NCI-H1105 (cell line): ENCODE measurements around the gene ABHD12.
"Not testable (repeated sequence)": the region's sequence is repeated elsewhere in the genome, so short reads cannot be mapped to it uniquely, and the experiment has no call there.

ENCODE experiments used
- DNase-seq: peaks from one replicate; lab custom pipeline; 2025; lab: John Stamatoyannopoulos, UW

Gene ABHD12

GRCh38 chr20:25321991-25322390 is 68.6 kb downstream of the ABHD12 start:
- DNase-seq, result no peak

DNA sequence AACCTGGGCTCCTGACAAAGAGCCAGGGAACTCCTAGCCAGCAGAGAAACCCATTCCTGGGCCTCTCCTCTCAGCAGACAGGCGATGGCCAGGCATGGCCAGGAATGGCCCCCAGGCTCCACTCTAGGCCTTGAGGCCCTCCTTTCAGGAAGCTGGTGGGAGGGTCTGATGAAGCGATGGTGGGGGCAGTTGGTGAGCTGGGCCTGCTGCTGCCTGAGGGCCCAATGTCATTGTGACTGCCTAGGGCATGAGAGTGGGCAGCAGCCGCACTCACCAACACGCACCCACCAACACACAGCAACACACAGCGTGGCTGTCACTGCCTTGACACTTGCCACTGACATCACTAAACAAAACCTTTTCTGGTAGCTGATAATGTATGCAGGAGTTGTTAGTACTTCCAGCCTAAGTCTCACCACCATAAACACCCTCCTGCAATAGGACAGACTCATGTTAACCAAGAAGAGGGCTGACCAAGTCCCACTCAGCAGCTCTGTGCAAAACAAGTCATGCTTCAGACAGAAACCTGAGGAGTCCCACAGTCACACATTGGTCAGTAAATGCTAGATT is 69.3 kb downstream of the ABHD12 start:
- DNase-seq, result no peak

- peak; percentile 47 for DNase-seq
Measured at GRCh38 chr20:25320035-25320800, 70.4 kb downstream of the ABHD12 start.

GRCh38 chr20:25319241-25320034 is 71.2 kb downstream of the ABHD12 start:
- DNase-seq, result peak; percentile 90

DNA sequence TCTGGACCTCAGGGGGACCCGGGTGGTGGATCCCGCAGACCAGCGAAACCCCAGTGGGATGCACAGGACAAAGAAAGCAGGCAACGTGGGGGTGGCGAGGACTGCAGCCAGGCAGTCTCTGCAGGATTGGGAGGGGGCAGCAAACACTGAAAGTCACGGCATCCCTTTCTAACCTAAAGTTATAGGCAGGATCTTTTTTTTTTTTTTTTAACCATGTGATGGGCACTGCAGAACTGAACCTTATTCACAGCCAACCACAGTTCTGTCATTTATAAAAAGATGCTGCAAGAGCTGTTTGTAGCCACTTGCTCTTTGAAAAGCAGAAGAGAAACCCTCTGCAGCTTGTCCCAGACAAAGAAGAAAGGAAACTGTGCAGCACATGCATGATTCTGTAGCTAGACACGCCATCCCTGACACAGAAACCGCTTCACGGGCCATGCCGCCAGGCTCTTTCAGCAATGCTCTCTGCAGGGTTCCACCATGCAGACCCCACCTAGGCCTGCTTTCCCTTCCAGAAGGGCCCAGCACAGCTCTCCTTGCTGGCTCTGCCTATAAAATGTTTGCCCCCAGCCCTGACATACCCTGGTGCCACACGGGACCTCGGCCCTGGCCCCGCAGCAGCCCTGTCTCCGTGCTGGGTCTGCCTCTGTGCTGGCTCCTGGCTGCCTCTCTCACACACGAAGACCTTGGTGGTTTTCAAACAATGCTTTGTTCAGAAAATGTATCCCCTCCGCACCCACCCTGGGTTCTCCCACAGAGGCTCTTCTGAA is 72.0 kb downstream of the ABHD12 start:
- no peak for DNase-seq

DNA sequence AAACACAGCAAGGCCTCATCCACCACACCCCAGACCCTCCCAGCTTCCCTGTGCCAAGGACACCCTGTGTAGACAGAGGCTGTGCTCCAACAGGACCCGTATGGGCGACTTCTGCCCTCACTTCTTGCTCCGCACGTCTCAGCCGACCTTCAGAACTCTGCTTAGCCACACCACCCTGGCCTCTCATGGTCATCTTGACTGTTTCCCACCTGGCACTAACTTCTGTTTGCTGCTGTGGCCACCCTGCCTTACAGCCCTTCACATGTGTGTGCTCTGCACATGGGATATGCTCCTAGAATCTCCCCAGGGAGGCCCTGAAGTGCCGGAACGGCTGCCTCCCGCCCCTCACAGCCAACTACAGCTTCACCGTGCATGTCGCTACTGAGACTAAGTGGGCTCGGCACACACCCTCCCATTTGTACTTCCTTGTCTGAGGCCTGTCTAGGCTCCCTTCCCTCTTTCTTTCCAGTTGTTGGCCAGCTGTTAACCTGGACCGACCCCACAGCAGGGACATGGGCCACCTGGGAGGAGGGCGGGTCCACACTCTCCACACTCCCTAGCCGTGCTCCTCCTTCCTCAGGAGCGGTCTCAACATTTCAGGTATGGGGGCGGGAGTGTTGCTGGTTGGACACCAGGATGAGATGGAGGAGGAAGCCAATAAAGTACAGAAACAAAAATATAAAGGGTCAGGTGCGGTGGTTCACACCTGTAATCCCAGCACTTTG is 73.1 kb downstream of the ABHD12 start:
- DNase-seq, result no peak

DNA sequence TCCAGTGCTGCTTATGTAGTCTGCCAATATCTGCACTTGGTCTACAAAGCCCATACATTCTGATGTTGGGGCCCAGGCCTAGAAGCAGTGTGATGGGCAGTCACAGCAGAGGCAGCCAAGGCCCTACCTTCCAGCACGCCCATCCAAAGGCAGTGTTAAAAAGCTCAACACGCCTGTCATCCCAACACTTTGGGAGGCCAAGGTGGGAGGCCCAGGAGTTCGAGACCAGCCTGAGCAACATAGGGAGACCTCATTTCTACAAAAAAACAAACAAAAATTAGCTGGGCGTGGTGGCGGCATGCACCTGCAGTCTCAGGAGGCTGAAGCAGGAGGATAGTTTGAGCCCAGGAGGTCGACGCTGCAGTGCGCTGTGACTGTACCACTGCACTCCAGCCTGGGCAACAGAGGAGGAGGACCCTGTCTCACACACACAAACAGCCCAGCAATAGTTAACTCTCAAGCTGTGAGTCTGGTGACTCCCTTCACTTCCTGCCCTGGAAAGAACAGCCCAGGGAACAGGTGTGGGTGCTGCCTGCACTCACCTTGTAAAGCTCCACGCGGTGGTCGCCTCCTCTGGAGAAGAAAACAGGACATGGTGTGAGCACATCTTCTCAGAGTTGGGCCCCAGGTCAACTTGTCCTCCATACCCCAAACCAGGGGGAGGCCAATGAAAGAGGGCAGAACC is 74.0 kb downstream of the ABHD12 start:
- DNase-seq, result no peak

DNA sequence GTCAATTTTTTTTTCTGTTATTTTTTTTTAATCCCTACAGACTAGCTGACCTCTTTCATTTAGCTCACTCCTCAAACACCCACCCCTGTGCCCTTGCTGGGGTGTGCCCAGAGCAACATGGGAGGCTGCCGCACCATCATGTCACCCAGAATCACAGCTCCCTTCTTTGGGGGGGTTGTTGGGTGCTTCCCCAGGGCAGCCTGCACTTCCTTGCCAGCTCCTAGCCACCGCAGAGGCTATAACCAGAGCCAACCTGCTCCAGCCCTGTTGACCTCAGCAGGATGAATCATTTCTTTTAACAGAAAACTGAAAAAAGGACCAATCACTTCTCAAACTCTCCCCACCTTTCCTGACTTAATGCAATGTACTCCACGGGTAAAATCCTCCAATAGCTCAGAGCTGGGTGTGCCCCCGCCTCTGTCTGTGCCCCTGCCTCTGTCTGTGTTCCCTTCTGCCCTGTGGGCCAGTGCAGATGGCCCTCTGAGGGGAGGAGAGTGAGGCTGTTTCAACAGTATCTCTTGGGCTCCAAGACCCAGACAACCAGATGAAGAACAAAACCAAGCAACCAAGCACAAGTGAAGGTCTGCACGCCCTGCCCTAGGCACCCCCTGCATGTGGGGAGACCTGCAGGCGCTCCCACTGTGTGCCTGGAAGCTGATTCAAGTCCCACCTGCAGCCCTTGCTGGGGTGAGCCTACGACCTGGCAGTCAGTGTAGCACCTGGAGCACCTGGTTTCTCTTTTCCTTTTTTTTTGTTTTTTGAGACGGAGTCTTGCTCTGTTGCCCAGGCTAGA is 75.0 kb downstream of the ABHD12 start:
- DNase-seq, result no peak

- no peak for DNase-seq
Measured at GRCh38 chr20:25314497-25315417, 75.9 kb downstream of the ABHD12 start.

- no peak for DNase-seq
Measured at GRCh38 chr20:25313593-25313992, 77.0 kb downstream of the ABHD12 start.

GRCh38 chr20:25312716-25313115 is 77.9 kb downstream of the ABHD12 start:
- DNase-seq, result not testable (repeated sequence)

GRCh38 chr20:25310921-25311728 is 79.5 kb downstream of the ABHD12 start:
- no peak for DNase-seq

DNA sequence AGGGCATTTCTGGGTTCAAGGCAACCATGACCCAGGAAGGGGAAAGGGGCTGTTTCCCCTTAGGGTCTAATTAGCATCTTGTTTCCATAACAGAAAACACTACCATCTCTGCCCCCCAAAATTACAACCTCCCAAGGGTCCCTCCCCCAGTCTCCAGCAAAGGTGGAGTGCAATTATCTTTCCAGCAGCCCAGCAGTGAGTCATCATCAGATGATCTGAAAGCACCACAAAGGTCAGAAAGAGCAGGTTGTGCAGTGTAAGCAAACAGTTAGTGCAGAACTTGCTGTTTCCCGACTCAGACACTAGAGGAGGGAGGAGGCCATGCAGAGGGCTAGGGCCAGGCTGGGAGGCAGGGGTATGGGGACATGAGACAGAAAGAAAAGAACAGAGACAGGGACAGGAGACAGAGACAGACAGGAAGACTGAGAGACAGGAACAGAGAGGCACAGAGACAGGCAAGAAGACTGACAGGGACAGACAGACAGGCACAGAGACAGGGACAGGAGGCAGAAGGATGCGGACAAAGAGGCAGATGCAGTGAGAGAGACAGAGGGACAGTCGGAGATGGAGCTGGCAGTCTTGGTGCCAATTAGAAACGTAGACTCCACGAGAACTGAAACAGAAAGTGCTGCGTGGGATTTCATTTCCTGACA is 80.2 kb downstream of the ABHD12 start:
- no peak for DNase-seq

DNA sequence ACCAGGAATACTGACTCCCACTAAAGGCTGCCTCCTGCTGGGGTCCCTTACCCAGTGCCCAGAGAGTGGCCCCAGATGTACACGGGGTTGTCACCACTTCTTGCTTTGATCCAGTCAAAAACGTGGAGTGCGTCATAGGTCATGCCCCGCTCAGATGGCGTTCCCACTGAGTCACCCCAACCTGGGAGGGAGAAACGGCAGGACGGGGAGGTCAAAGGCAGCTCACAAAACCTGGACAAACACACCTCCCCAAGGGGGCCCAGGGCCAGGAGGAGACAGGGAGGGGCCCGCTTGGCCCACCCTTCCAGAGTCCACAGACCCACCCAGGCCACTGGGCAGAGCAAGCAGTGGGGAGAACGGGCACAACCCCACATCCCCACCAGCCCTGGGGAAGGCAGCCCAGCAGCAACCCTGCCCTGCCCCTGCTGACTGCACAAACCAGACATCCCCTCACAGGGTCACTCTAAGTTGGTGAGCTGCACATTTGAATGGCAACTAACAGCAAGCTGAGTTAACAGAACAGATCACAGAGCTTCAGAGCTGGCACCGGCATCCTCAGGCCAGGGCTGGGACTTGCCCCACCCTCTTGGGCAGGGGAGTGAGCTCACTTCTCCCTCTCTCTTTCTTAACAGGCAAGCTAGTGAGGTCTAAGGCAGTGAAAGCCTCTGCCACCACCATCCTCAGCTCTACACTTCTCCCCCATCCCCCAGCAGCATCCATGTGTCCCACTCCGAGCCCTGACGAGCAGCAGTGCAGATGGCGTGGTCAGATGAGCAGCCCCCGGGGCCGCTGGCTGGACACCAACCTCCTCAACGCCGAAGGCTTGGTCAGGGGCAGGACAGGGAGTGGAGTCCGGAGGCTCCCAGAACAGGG is 81.0 kb downstream of the ABHD12 start:
- no peak for DNase-seq

DNA sequence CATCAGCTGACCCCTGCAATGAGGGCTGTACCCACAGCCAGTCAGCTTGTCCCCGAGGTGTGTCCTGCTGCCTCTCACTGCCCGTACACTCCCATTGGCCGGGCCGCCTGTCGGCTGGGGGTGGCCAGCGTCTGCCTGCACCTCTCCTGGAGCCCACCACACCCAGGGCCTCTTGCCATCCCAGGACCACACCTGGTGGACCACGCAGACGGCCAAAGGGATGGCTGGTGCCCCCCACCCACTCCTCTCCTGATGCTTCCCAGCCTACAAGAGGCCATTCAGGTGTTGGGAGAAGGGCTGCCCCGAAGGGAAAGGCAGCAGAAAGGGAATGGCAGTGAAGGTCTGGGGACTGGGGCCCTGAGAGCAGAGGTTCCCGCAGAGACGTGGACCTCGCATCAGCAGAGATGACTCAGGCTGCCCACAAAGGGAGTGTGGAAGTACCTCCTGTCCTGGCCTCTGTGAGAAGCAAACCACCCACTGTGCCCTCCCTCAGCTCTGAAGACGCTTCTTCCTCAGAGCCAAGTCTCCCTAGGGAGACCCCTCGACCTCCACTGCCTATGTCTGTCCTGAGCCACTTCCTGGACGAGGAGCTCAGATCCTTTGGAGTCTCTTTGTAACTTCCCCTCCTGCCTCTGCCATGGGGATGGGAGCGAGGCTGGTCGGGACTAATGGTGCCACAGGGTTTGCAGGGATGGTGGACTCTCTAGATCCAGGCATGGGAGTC is 81.8 kb downstream of the ABHD12 start:
- DNase-seq, result no peak

DNA sequence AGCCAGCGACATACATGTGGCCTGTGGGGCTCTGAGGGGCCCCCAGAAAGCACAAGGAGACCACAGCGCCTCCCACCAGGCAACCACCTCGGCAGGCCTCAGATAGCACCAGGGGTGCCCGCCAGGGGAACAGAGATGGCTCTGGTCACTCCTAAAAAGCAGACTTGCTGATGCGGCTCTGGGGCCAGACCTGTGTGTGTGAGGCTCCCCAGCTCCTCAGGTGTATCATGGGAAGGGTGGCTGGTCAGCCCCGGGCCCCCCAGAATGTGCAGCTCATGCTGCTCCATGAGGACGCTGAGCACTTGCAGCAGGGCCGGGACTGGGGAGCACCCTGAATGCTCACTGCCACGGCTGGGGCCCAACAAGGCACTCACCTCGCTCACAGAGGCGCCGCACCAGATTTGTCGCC is 82.5 kb downstream of the ABHD12 start:
- DNase-seq, result no peak
